ENCODE results near the gene RAPGEFL1.
"Not testable (repeated sequence)": the region's sequence is repeated elsewhere in the genome, so short reads cannot be mapped to it uniquely, and the experiment has no call there.

The RAPGEFL1 gene

GRCh38 chr17:40230670-40231069, 53.4 kb downstream of the RAPGEFL1 start:
- H3K36me3 ChIP-seq (ENCODE audit: control insufficient read depth, insufficient read depth, low read length), result no peaks in the 10 kb centered on the region
- H3K79me2 ChIP-seq (ENCODE audit: control insufficient read depth, insufficient read depth, low read length), result no peaks in the 10 kb centered on the region
- no peak overlapping the region for H2BK120ac ChIP-seq (ENCODE audit: low read depth, low read length)
- DNase-seq, result no peak
- no peaks in the 10 kb centered on the region for H3K4me1 ChIP-seq (ENCODE audit: control insufficient read depth, low read depth, low read length)
- H3K4me3 ChIP-seq (ENCODE audit: low read length), result no peak overlapping the region
- H3K9ac ChIP-seq (ENCODE audit: low read length), result no peak overlapping the region
- H3K27ac ChIP-seq (ENCODE audit: low read depth, low read length), result no peak overlapping the region
- H2BK5ac ChIP-seq (ENCODE audit: low read length), result no peak overlapping the region
- H3K4ac ChIP-seq (ENCODE audit: low read depth, low read length), result no peak overlapping the region
- H4K8ac ChIP-seq (ENCODE audit: low read depth, low read length), result no peak overlapping the region
- H3K79me1 ChIP-seq (ENCODE audit: low read length), result peaks cover 3% of the 10 kb centered on the region
- no peak overlapping the region for H3K23ac ChIP-seq (ENCODE audit: low read length)
- no peak overlapping the region for H3K18ac ChIP-seq (ENCODE audit: low read length)
- no peak overlapping the region for H2AK5ac ChIP-seq (ENCODE audit: low read length)
- no peak overlapping the region for H3K4me2 ChIP-seq (ENCODE audit: low read length)
- no peak overlapping the region for H2BK15ac ChIP-seq (replicated peaks; ENCODE audit: low read depth)
- no peaks in the 10 kb centered on the region for H3K27me3 ChIP-seq (ENCODE audit: insufficient read depth, low read length, poor library complexity)
- H4K5ac ChIP-seq (ENCODE audit: low read length), result no peak overlapping the region
- H3K56ac ChIP-seq (ENCODE audit: low read length), result no peak overlapping the region
- no CpG with 5 or more reads among the region's 3 CpGs for WGBS (ENCODE audit: extremely low coverage, insufficient coverage, low lambda C conversion rate)

- not testable (repeated sequence) for H3K4ac ChIP-seq (ENCODE audit: low read depth, low read length); H3K18ac ChIP-seq (ENCODE audit: low read length)
- WGBS (ENCODE audit: extremely low coverage, insufficient coverage, low lambda C conversion rate), result no CpG with 5 or more reads among the region's 4 CpGs
These were observed 54.7 kb downstream of the RAPGEFL1 start for GRCh38 chr17:40231928-40232327.

DNA sequence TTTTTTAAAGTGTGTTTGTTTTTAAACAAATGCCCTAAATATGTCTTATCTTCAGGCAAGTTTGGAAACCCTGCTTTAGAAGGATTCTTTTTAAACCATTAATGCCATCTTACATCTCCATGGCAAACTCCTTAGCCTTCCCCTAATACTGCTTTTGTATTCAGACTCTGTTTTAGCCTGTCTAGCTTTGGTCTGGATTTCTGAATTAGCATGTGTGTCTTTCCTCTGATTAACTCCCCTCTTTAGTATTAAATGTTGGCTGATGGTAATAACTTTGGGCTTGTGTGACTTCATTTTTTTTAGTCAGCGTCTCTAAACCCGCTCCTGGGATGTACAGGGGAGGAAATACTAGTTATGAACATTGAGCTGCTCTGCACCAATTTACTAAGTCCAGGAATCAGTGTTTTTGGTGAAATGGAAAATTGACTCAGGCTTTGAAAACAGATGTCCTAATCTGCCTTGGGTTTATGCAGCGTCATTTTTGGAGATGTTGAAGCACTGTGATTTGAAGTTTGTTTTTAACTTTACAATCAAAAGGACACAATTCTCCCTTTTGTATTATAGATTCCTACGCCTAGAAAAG, 64.1 kb downstream of the RAPGEFL1 start:
- Histone ChIP-seq H4K5ac (ENCODE audit: low read length) (no peak overlapping the region), H2AK5ac (ENCODE audit: low read length) (no peak overlapping the region), H3K56ac (ENCODE audit: low read length) (no peak overlapping the region), H3K79me2 (ENCODE audit: control insufficient read depth, insufficient read depth, low read length) (peaks cover 2% of the 10 kb centered on the region), H3K4me3 (ENCODE audit: low read length) (no peak overlapping the region), H2BK15ac (replicated peaks; ENCODE audit: low read depth) (no peak overlapping the region), H2BK120ac (ENCODE audit: low read depth, low read length) (no peak overlapping the region), H3K27ac (ENCODE audit: low read depth, low read length) (no peak overlapping the region), H3K36me3 (ENCODE audit: control insufficient read depth, insufficient read depth, low read length) (no peaks in the 10 kb centered on the region), H3K9ac (ENCODE audit: low read length) (no peak overlapping the region), H3K4me1 (ENCODE audit: control insufficient read depth, low read depth, low read length) (no peaks in the 10 kb centered on the region), H3K4ac (ENCODE audit: low read depth, low read length) (no peak overlapping the region), H3K4me2 (ENCODE audit: low read length) (no peak overlapping the region), H3K23ac (ENCODE audit: low read length) (no peak overlapping the region), H3K18ac (ENCODE audit: low read length) (no peak overlapping the region), H3K79me1 (ENCODE audit: low read length) (peaks cover 4% of the 10 kb centered on the region), H3K27me3 (ENCODE audit: insufficient read depth, low read length, poor library complexity) (no peaks in the 10 kb centered on the region), H4K8ac (ENCODE audit: low read depth, low read length) (no peak overlapping the region), H2BK5ac (ENCODE audit: low read length) (no peak overlapping the region)
- DNase-seq, result no peak
- WGBS (ENCODE audit: extremely low coverage, insufficient coverage, low lambda C conversion rate), result no CpG with 5 or more reads among the region's 4 CpGs

More at GRCh38 chr17:40231928-40232327, 54.7 kb downstream of the RAPGEFL1 start:
- H3K56ac ChIP-seq (ENCODE audit: low read length); H2BK120ac ChIP-seq (ENCODE audit: low read depth, low read length); H3K27ac ChIP-seq (ENCODE audit: low read depth, low read length); H3K36me3 ChIP-seq (ENCODE audit: control insufficient read depth, insufficient read depth, low read length); H2AK5ac ChIP-seq (ENCODE audit: low read length); H3K4me1 ChIP-seq (ENCODE audit: control insufficient read depth, low read depth, low read length); H3K4me2 ChIP-seq (ENCODE audit: low read length); H3K79me2 ChIP-seq (ENCODE audit: control insufficient read depth, insufficient read depth, low read length); H2BK5ac ChIP-seq (ENCODE audit: low read length); H3K23ac ChIP-seq (ENCODE audit: low read length); H3K9ac ChIP-seq (ENCODE audit: low read length); H2BK15ac ChIP-seq (replicated peaks; ENCODE audit: low read depth); H4K8ac ChIP-seq (ENCODE audit: low read depth, low read length); H3K27me3 ChIP-seq (ENCODE audit: insufficient read depth, low read length, poor library complexity); H3K79me1 ChIP-seq (ENCODE audit: low read length); H3K4me3 ChIP-seq (ENCODE audit: low read length); DNase-seq; H4K5ac ChIP-seq (ENCODE audit: low read length): not testable (repeated sequence)

DNA sequence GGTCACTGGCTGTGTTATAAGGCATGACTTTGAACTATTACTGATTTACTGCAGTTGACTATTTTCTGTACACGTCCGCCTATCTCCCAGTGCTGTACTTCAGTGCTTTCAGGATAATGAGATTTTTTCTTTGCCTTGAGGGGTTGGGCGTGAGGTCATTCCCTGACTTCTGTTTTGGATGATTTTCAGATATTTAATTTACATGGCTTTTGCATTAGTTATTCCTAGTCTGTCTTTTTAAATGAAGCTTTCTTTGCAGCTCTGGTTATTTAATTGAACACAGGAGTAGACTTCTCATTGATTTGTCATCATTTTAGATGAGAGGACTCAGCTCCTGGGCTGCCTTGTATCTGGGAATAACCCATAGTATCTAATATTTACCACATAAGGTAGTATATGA, 65.5 kb downstream of the RAPGEFL1 start:
- Histone ChIP-seq H3K56ac (ENCODE audit: low read length) (no peak overlapping the region), H3K4ac (ENCODE audit: low read depth, low read length) (no peak overlapping the region), H2BK15ac (replicated peaks; ENCODE audit: low read depth) (no peak overlapping the region), H3K27ac (ENCODE audit: low read depth, low read length) (no peak overlapping the region), H3K36me3 (ENCODE audit: control insufficient read depth, insufficient read depth, low read length) (no peaks in the 10 kb centered on the region), H3K23ac (ENCODE audit: low read length) (no peak overlapping the region), H3K79me2 (ENCODE audit: control insufficient read depth, insufficient read depth, low read length) (peaks cover 2% of the 10 kb centered on the region), H4K5ac (ENCODE audit: low read length) (no peak overlapping the region), H3K18ac (ENCODE audit: low read length) (no peak overlapping the region), H3K4me3 (ENCODE audit: low read length) (no peak overlapping the region), H2AK5ac (ENCODE audit: low read length) (no peak overlapping the region), H3K27me3 (ENCODE audit: insufficient read depth, low read length, poor library complexity) (no peaks in the 10 kb centered on the region), H3K4me2 (ENCODE audit: low read length) (no peak overlapping the region), H4K8ac (ENCODE audit: low read depth, low read length) (no peak overlapping the region), H2BK5ac (ENCODE audit: low read length) (no peak overlapping the region), H3K9ac (ENCODE audit: low read length) (no peak overlapping the region), H2BK120ac (ENCODE audit: low read depth, low read length) (no peak overlapping the region), H3K4me1 (ENCODE audit: control insufficient read depth, low read depth, low read length) (no peaks in the 10 kb centered on the region), H3K79me1 (ENCODE audit: low read length) (peaks cover 4% of the 10 kb centered on the region)
- WGBS (ENCODE audit: extremely low coverage, insufficient coverage, low lambda C conversion rate), result no CpG with 5 or more reads among the region's 3 CpGs
- DNase-seq, result no peak

DNA sequence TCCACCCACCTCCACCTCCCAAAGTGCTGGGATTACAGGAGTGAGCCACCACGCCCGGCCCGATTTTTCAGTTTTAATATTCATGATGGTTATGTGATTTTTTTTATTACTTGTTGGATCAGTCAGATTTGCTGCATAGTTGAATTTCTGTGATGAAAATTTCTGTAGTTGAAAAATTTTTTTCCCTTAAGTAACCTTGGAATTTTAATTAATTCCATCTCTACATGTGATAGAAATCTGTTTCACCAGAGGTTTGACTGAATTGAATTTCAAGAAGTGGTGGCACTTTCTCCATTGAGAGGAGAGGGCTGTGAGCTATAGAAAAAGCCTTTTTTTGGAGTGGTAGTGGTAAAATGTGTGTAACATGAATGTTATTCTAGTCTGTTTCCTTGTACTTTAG, 66.5 kb downstream of the RAPGEFL1 start:
- H3K56ac ChIP-seq (ENCODE audit: low read length), result no peak overlapping the region
- no peak overlapping the region for H2BK5ac ChIP-seq (ENCODE audit: low read length)
- no peak overlapping the region for H3K4me3 ChIP-seq (ENCODE audit: low read length)
- no peak overlapping the region for H3K23ac ChIP-seq (ENCODE audit: low read length)
- no CpG with 5 or more reads among the region's 3 CpGs for WGBS (ENCODE audit: extremely low coverage, insufficient coverage, low lambda C conversion rate)
- no peaks in the 10 kb centered on the region for H3K36me3 ChIP-seq (ENCODE audit: control insufficient read depth, insufficient read depth, low read length)
- peaks cover 4% of the 10 kb centered on the region for H3K79me1 ChIP-seq (ENCODE audit: low read length)
- H3K79me2 ChIP-seq (ENCODE audit: control insufficient read depth, insufficient read depth, low read length), result peaks cover 2% of the 10 kb centered on the region
- H3K4me2 ChIP-seq (ENCODE audit: low read length), result no peak overlapping the region
- H2AK5ac ChIP-seq (ENCODE audit: low read length), result no peak overlapping the region
- no peak overlapping the region for H4K5ac ChIP-seq (ENCODE audit: low read length)
- no peak for DNase-seq
- H3K9ac ChIP-seq (ENCODE audit: low read length), result no peak overlapping the region
- no peak overlapping the region for H3K27ac ChIP-seq (ENCODE audit: low read depth, low read length)
- no peak overlapping the region for H4K8ac ChIP-seq (ENCODE audit: low read depth, low read length)
- no peak overlapping the region for H3K4ac ChIP-seq (ENCODE audit: low read depth, low read length)
- H3K27me3 ChIP-seq (ENCODE audit: insufficient read depth, low read length, poor library complexity), result no peaks in the 10 kb centered on the region
- H3K4me1 ChIP-seq (ENCODE audit: control insufficient read depth, low read depth, low read length), result no peaks in the 10 kb centered on the region
- no peak overlapping the region for H2BK120ac ChIP-seq (ENCODE audit: low read depth, low read length)
- H3K18ac ChIP-seq (ENCODE audit: low read length), result no peak overlapping the region
- H2BK15ac ChIP-seq (replicated peaks; ENCODE audit: low read depth), result no peak overlapping the region

DNA sequence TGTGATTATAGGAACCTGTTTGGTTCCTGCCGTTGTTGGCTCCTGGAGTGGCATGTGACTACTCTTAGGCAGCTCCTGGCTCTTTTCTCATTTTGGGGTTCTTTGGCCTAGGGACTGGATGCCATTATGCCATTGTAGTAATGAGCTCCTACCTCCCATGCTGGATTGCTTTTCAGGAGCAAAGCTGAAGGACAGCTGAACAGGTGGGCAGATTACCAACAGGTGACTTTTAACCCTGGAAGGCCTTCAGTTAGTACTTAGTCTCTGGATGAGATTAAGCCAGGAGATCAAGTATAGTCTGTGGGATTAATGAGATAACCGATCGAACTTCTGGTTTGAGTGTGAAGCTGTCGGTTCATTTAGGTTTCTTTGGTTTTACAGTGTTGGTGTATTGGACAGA, 67.0 kb downstream of the RAPGEFL1 start:
- H3K23ac ChIP-seq (ENCODE audit: low read length), result no peak overlapping the region
- no peaks in the 10 kb centered on the region for H3K27me3 ChIP-seq (ENCODE audit: insufficient read depth, low read length, poor library complexity)
- H3K4me2 ChIP-seq (ENCODE audit: low read length), result no peak overlapping the region
- no peak for DNase-seq
- no peak overlapping the region for H3K9ac ChIP-seq (ENCODE audit: low read length)
- peaks cover 4% of the 10 kb centered on the region for H3K79me1 ChIP-seq (ENCODE audit: low read length)
- no peak overlapping the region for H3K4ac ChIP-seq (ENCODE audit: low read depth, low read length)
- no peak overlapping the region for H2BK120ac ChIP-seq (ENCODE audit: low read depth, low read length)
- H2BK5ac ChIP-seq (ENCODE audit: low read length), result no peak overlapping the region
- peaks cover 2% of the 10 kb centered on the region for H3K79me2 ChIP-seq (ENCODE audit: control insufficient read depth, insufficient read depth, low read length)
- H3K4me3 ChIP-seq (ENCODE audit: low read length), result no peak overlapping the region
- H4K5ac ChIP-seq (ENCODE audit: low read length), result no peak overlapping the region
- H2AK5ac ChIP-seq (ENCODE audit: low read length), result no peak overlapping the region
- no CpG with 5 or more reads among the region's 4 CpGs for WGBS (ENCODE audit: extremely low coverage, insufficient coverage, low lambda C conversion rate)
- H4K8ac ChIP-seq (ENCODE audit: low read depth, low read length), result no peak overlapping the region
- no peak overlapping the region for H2BK15ac ChIP-seq (replicated peaks; ENCODE audit: low read depth)
- H3K18ac ChIP-seq (ENCODE audit: low read length), result no peak overlapping the region
- no peak overlapping the region for H3K27ac ChIP-seq (ENCODE audit: low read depth, low read length)
- no peak overlapping the region for H3K56ac ChIP-seq (ENCODE audit: low read length)
- H3K4me1 ChIP-seq (ENCODE audit: control insufficient read depth, low read depth, low read length), result no peaks in the 10 kb centered on the region
- H3K36me3 ChIP-seq (ENCODE audit: control insufficient read depth, insufficient read depth, low read length), result no peaks in the 10 kb centered on the region

Data from mesendoderm (in vitro differentiated cells).